ENCODE results near the gene TSGA10IP.

Gene TSGA10IP

GRCh38 chr11:65981101-65981740, 35.9 kb downstream of the TSGA10IP start:
- DNase-seq (no peak), ATAC-seq (ENCODE audit: insufficient read depth, low read depth) (peak; percentile 20; the same call in 1 of the 3 replicates)
- H3K4me3 ChIP-seq (ENCODE audit: low read depth in 1 of 2, low read length in 2 of 2), result no peak overlapping the region
- H3K4me2 ChIP-seq (ENCODE audit: insufficient read depth, low read length), result no peak overlapping the region
- no peaks in the 10 kb centered on the region for H3K4me1 ChIP-seq (ENCODE audit: insufficient read depth, low read length)
- H3K9ac ChIP-seq (ENCODE audit: low read depth, low read length), result no peak overlapping the region
- TF ChIP-seq CTCF (IDR thresholded peaks at IDR 0.05; ENCODE audit: borderline replicate concordance, extremely low read depth, low read length, poor library complexity, severe bottlenecking) (no peak), EZH2 (IDR thresholded peaks at IDR 0.05; ENCODE audit: borderline replicate concordance, low read depth, low read length, severe bottlenecking) (no peak)
- no peak overlapping the region for H2AFZ ChIP-seq (ENCODE audit: low read depth, low read length)
- H3K27ac ChIP-seq (ENCODE audit: low read length), result no peak overlapping the region
- peaks cover 10% of the 10 kb centered on the region; the same call in 1 of the 2 replicates for H4K20me1 ChIP-seq (ENCODE audit: insufficient read depth, low read length)
- H3K27me3 ChIP-seq (ENCODE audit: insufficient read depth, low read length, poor library complexity), result no peaks in the 10 kb centered on the region
- no peaks in the 10 kb centered on the region for H3K79me2 ChIP-seq (ENCODE audit: insufficient read depth, low read length)
- H3K36me3 ChIP-seq (ENCODE audit: insufficient read depth, low read length), result peaks cover 33% of the 10 kb centered on the region
- no peaks in the 10 kb centered on the region for H3K9me3 ChIP-seq (ENCODE audit: insufficient read depth, low read length, severe bottlenecking)

- ATAC-seq (ENCODE audit: insufficient read depth, low read depth) (0 out of 3 replicates have a peak, but pooled peaks have one; percentile 6), DNase-seq (no peak)
- H3K9me3 ChIP-seq (ENCODE audit: insufficient read depth, low read length, severe bottlenecking), result no peaks in the 10 kb centered on the region
- no peak overlapping the region for H3K4me3 ChIP-seq (ENCODE audit: low read depth in 1 of 2, low read length in 2 of 2)
- H3K79me2 ChIP-seq (ENCODE audit: insufficient read depth, low read length), result no peaks in the 10 kb centered on the region
- H3K36me3 ChIP-seq (ENCODE audit: insufficient read depth, low read length), result peaks cover 23% of the 10 kb centered on the region
- no peaks in the 10 kb centered on the region for H3K4me1 ChIP-seq (ENCODE audit: insufficient read depth, low read length)
- H3K27me3 ChIP-seq (ENCODE audit: insufficient read depth, low read length, poor library complexity), result no peaks in the 10 kb centered on the region
- H3K9ac ChIP-seq (ENCODE audit: low read depth, low read length), result no peak overlapping the region
- no peak overlapping the region for H2AFZ ChIP-seq (ENCODE audit: low read depth, low read length)
- H4K20me1 ChIP-seq (ENCODE audit: insufficient read depth, low read length), result peaks cover 5% of the 10 kb centered on the region; the same call in 1 of the 2 replicates
- no peak overlapping the region for H3K4me2 ChIP-seq (ENCODE audit: insufficient read depth, low read length)
- H3K27ac ChIP-seq (ENCODE audit: low read length), result no peak overlapping the region
- TF ChIP-seq CTCF (IDR thresholded peaks at IDR 0.05; ENCODE audit: borderline replicate concordance, extremely low read depth, low read length, poor library complexity, severe bottlenecking), result no peak
- no peak for TF ChIP-seq EZH2 (IDR thresholded peaks at IDR 0.05; ENCODE audit: borderline replicate concordance, low read depth, low read length, severe bottlenecking)
These were observed 36.9 kb downstream of the TSGA10IP start for GRCh38 chr11:65981972-65982823.

- H4K20me1 ChIP-seq (ENCODE audit: insufficient read depth, low read length), result 0 out of 2 replicates have a peak, but pooled peaks cover 2% of the 10 kb centered on the region
- H3K4me2 ChIP-seq (ENCODE audit: insufficient read depth, low read length), result no peak overlapping the region
- peaks cover 15% of the 10 kb centered on the region for H3K36me3 ChIP-seq (ENCODE audit: insufficient read depth, low read length)
- no peak for DNase-seq
- H2AFZ ChIP-seq (ENCODE audit: low read depth, low read length), result no peak overlapping the region
- ATAC-seq (ENCODE audit: insufficient read depth, low read depth), result no peak; the same call in 2 of the 3 replicates
- no peak overlapping the region for H3K9ac ChIP-seq (ENCODE audit: low read depth, low read length)
- no peaks in the 10 kb centered on the region for H3K9me3 ChIP-seq (ENCODE audit: insufficient read depth, low read length, severe bottlenecking)
- no peaks in the 10 kb centered on the region for H3K27me3 ChIP-seq (ENCODE audit: insufficient read depth, low read length, poor library complexity)
- no peak for TF ChIP-seq CTCF (IDR thresholded peaks at IDR 0.05; ENCODE audit: borderline replicate concordance, extremely low read depth, low read length, poor library complexity, severe bottlenecking)
- TF ChIP-seq EZH2 (IDR thresholded peaks at IDR 0.05; ENCODE audit: borderline replicate concordance, low read depth, low read length, severe bottlenecking), result no peak
- H3K4me3 ChIP-seq (ENCODE audit: low read depth in 1 of 2, low read length in 2 of 2), result no peak overlapping the region
- H3K79me2 ChIP-seq (ENCODE audit: insufficient read depth, low read length), result no peaks in the 10 kb centered on the region
- H3K4me1 ChIP-seq (ENCODE audit: insufficient read depth, low read length), result no peaks in the 10 kb centered on the region
- no peak overlapping the region for H3K27ac ChIP-seq (ENCODE audit: low read length)
These were observed 37.7 kb downstream of the TSGA10IP start for GRCh38 chr11:65982824-65983588.

All from DND-41 (cell line).